HepG2 (cell line): ENCODE data around the gene SKIDA1. TPM values are rescaled to one million over a fixed set of nuclear protein-coding genes. Genes with fewer than 3 reads are reported as not detected.

Experiments
- EP300 ChIP-seq, 3 experiments: sonication (generic) in 1 of 3; formaldehyde crosslinking in 1 of 3; IDR thresholded peaks; 2 replicates each; pipeline versions ENCODE4 v1.5.1 to v1.6.1; 2011 to 2020; ENCODE audit warnings: low read depth in 2 of 3, low read length in 2 of 3, borderline replicate concordance in 1 of 3, improper control_type of control experiment in 1 of 3, mild to moderate bottlenecking in 1 of 3, missing genetic modification reagents in 1 of 3, moderate library complexity in 1 of 3
- ESRRA ChIP-seq: sonication (generic); formaldehyde crosslinking; IDR thresholded peaks from 2 replicates; pipeline ENCODE4 v1.5.1; 2020; ENCODE audit warnings: mild to moderate bottlenecking, low read depth, missing genetic modification reagents
- GATAD1 ChIP-seq: IDR thresholded peaks from 2 replicates; pipeline ENCODE4 v1.6.1; 2016; ENCODE audit warnings: missing genetic modification reagents, missing compliant biosample characterization
- IKZF1 ChIP-seq: fragments of 450-650 bp; IDR thresholded peaks from 2 replicates; pipeline ENCODE4 v1.7.1; 2016
- JUNB ChIP-seq: sonication (generic); formaldehyde crosslinking; IDR thresholded peaks from 2 replicates; pipeline ENCODE4 v1.8.0; 2022; ENCODE audit warnings: missing genetic modification reagents, mild to moderate bottlenecking, borderline replicate concordance
- KAT2B ChIP-seq: fragments of 150-350 bp; IDR thresholded peaks from 2 replicates; pipeline ENCODE4 v1.6.1; 2014; ENCODE audit warnings: low read depth, low read length, borderline replicate concordance
- MAZ ChIP-seq, 2 experiments: sonication (generic) in 1 of 2; formaldehyde crosslinking in 1 of 2; IDR thresholded peaks; 2 replicates each; pipeline versions ENCODE4 v1.5.0 to v1.6.1; 2012 to 2020; ENCODE audit warnings: low read depth in 2 of 2, mild to moderate bottlenecking in 2 of 2, borderline replicate concordance in 1 of 2, improper control_type of control experiment in 1 of 2, low read length in 1 of 2, missing genetic modification reagents in 1 of 2, moderate library complexity in 1 of 2
- PRMT3 ChIP-seq: sonication (generic); formaldehyde crosslinking; IDR thresholded peaks from 2 replicates; pipeline ENCODE4 v1.8.1; 2022; ENCODE audit warnings: low read depth, mild to moderate bottlenecking, moderate library complexity, missing genetic modification reagents, borderline replicate concordance
- SNAPC2 ChIP-seq: sonication (generic); formaldehyde crosslinking; IDR thresholded peaks from 2 replicates; pipeline ENCODE4 v1.8.1; 2022; ENCODE audit warnings: mild to moderate bottlenecking, missing genetic modification reagents
- ZFP41 ChIP-seq: sonication (generic); formaldehyde crosslinking; IDR thresholded peaks from 2 replicates; pipeline ENCODE4 v1.4.0; 2020; ENCODE audit warnings: mild to moderate bottlenecking, missing genetic modification reagents, borderline replicate concordance
- ZNF121 ChIP-seq: sonication (generic); formaldehyde crosslinking; IDR thresholded peaks from 2 replicates; pipeline ENCODE4 v1.5.0; 2020; ENCODE audit warnings: mild to moderate bottlenecking, missing genetic modification reagents
- ZNF207 ChIP-seq: fragments of 450-650 bp; IDR thresholded peaks from 2 replicates; pipeline ENCODE4 v1.6.1; 2016; ENCODE audit warnings: antibody characterized with exemption, borderline replicate concordance
- ZNF263 ChIP-seq: sonication (generic); formaldehyde crosslinking; IDR thresholded peaks from 2 replicates; pipeline ENCODE4 v1.4.0; 2020; ENCODE audit warnings: missing genetic modification reagents
- ZNF34 ChIP-seq: sonication (generic); formaldehyde crosslinking; IDR thresholded peaks from 2 replicates; pipeline ENCODE4 v1.4.0; 2020; ENCODE audit warnings: mild to moderate bottlenecking, missing genetic modification reagents, borderline replicate concordance
- ZNF605 ChIP-seq: sonication (generic); formaldehyde crosslinking; IDR thresholded peaks from 2 replicates; pipeline ENCODE4 v1.8.0; 2022; ENCODE audit warnings: mild to moderate bottlenecking, missing genetic modification reagents
- polyA plus RNA-seq, 8 experiments: library from polyadenylated mRNA; depleted of rRNA in 3 of 8; stranded (reverse) in 7 of 8; unstranded in 1 of 8; fragments of >200 nt; fragmentation: Illumina TruSeq in 4 of 8; extraction: Trizol in 4 of 8; gene quantifications; 2 replicates each; pipeline versions ENCODE4 v1.2.1 to v1.2.3, GENCODE V29; 2011 to 2016; ENCODE audit warnings: low read depth in 4 of 8, missing spikeins in 1 of 8, mixed read lengths in 1 of 8; ENCODE audit not compliant: insufficient read depth in 1 of 8
- total RNA-seq, 5 experiments: library from RNA; depleted of rRNA; stranded (reverse); fragments of >200 nt; fragmentation: Illumina TruSeq; extraction: Trizol; gene quantifications; 2 replicates each; pipeline ENCODE4 v1.2.3, GENCODE V29; 2016; ENCODE audit warnings: low read depth in 1 of 5
- TF ChIP-seq, protein P1 (sequence below): sonication (generic); formaldehyde crosslinking; IDR thresholded peaks from 2 replicates; pipeline ENCODE4 v1.4.0; 2020; ENCODE audit warnings: mild to moderate bottlenecking, missing genetic modification reagents
- TF ChIP-seq, protein P2 (sequence below): sonication (generic); formaldehyde crosslinking; IDR thresholded peaks from 2 replicates; pipeline ENCODE4 v1.4.0; 2020; ENCODE audit warnings: mild to moderate bottlenecking, low read depth, missing genetic modification reagents
- TF ChIP-seq, protein P3 (sequence below): sonication (generic); formaldehyde crosslinking; IDR thresholded peaks from 2 replicates; pipeline ENCODE4 v1.4.0; 2020; ENCODE audit warnings: missing genetic modification reagents, mild to moderate bottlenecking, borderline replicate concordance

SKIDA1 gene
- total and polyA plus RNA-seq, 2 of the 13 experiments (the other 11 are each of a cell fraction or from before 2014, with no cell fraction given) = 0.73 to 1.5 TPM

DNA sequence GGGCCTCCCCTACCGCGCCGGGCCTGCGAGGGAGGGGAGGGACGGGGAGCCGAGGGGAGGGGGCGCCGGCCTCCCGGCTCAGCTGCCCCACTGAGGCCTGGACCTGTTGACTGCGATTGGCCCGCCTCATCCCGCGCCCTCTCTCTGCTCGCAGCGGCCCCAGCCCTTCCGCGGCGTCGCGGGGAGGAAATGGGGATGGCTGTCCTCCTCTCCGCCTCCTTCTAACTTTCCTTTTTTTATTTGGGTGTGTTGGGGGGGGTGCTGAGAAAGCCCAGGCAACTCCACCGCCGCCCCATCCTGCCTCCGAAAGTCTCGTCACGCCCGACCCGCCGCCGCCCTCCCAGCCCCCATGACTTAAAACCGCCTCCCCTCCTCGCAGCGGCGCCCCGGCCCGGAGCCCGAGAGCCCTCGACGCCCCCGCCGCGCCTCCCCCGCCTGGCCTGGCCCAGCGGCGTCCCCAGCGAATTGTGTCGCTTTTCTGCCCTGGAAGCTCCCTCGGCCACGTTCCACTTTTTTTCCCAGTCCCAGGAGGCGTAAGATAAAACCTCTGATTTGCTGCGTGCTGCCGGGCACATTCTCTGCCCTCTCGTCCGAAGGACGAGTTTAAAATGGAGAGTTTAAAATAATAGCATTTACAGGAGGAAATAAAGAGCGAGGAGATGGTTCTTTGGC is 842 bp upstream of the SKIDA1 start (continued):
- TF ChIP-seq ZNF121 (CRISPR knock-in tag) = 0 out of 2 replicates have a peak, but pooled peaks have one; percentile 33
- no peak for TF ChIP-seq GATAD1 (CRISPR knock-in tag)
- TF ChIP-seq KAT2B = no peak
- TF ChIP-seq ZNF207 = no peak
- TF ChIP-seq ZFP41 (CRISPR knock-in tag) = no peak
- TF ChIP-seq EP300 (IDR thresholded peaks at IDR 0.05; ENCODE audit: low read depth in 2 of 2, low read length in 2 of 2) = no peak; a peak in 1 of 4 replicates
- no peak for TF ChIP-seq EP300 (CRISPR knock-in tag; IDR thresholded peaks at IDR 0.05; ENCODE audit: borderline replicate concordance)
- TF ChIP-seq, protein P1, sequence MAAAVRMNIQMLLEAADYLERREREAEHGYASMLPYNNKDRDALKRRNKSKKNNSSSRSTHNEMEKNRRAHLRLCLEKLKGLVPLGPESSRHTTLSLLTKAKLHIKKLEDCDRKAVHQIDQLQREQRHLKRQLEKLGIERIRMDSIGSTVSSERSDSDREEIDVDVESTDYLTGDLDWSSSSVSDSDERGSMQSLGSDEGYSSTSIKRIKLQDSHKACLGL (CRISPR knock-in tag) = peak; percentile 64; the same call in 1 of the 2 replicates
- TF ChIP-seq MAZ (IDR thresholded peaks at IDR 0.05; ENCODE audit: borderline replicate concordance, low read depth, low read length) = peak; percentile 47; the same call in 1 of the 2 replicates
- peak; percentile 96 for TF ChIP-seq MAZ (CRISPR knock-in tag; IDR thresholded peaks at IDR 0.05; ENCODE audit: low read depth)
- TF ChIP-seq SNAPC2 (CRISPR knock-in tag) = 0 out of 2 replicates have a peak, but pooled peaks have one; percentile 35
- TF ChIP-seq, protein P2, sequence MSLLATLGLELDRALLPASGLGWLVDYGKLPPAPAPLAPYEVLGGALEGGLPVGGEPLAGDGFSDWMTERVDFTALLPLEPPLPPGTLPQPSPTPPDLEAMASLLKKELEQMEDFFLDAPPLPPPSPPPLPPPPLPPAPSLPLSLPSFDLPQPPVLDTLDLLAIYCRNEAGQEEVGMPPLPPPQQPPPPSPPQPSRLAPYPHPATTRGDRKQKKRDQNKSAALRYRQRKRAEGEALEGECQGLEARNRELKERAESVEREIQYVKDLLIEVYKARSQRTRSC = no peak
- TF ChIP-seq ZNF263 (CRISPR knock-in tag) = no peak
- 0 out of 2 replicates have a peak, but pooled peaks have one; percentile 27 for TF ChIP-seq ZNF34 (CRISPR knock-in tag)
- TF ChIP-seq PRMT3 (CRISPR knock-in tag) = no peak
- TF ChIP-seq, protein P3, sequence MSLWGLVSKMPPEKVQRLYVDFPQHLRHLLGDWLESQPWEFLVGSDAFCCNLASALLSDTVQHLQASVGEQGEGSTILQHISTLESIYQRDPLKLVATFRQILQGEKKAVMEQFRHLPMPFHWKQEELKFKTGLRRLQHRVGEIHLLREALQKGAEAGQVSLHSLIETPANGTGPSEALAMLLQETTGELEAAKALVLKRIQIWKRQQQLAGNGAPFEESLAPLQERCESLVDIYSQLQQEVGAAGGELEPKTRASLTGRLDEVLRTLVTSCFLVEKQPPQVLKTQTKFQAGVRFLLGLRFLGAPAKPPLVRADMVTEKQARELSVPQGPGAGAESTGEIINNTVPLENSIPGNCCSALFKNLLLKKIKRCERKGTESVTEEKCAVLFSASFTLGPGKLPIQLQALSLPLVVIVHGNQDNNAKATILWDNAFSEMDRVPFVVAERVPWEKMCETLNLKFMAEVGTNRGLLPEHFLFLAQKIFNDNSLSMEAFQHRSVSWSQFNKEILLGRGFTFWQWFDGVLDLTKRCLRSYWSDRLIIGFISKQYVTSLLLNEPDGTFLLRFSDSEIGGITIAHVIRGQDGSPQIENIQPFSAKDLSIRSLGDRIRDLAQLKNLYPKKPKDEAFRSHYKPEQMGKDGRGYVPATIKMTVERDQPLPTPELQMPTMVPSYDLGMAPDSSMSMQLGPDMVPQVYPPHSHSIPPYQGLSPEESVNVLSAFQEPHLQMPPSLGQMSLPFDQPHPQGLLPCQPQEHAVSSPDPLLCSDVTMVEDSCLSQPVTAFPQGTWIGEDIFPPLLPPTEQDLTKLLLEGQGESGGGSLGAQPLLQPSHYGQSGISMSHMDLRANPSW (CRISPR knock-in tag) = no peak
- no peak for TF ChIP-seq IKZF1
- TF ChIP-seq ZNF605 (CRISPR knock-in tag) = peak; percentile 9; the same call in 1 of the 2 replicates
- TF ChIP-seq ESRRA (CRISPR knock-in tag) = no peak
- no peak for TF ChIP-seq JUNB (CRISPR knock-in tag)
